Endometrial microvascular endothelial cells (primary cell): ENCODE results near the gene ANLN. TPM values are rescaled to one million over a fixed set of nuclear protein-coding genes. Genes with fewer than 3 reads are reported as not detected.

Experiments
- in situ Hi-C: cut with HindIII; loops from 2 replicates; pipeline ENCODE4 v1.10.0; 2017; ENCODE audit warnings: low sequenced_read_pairs, low pct_unique_long_range_greater_than_20kb; ENCODE audit errors: inconsistent ontology term
- total RNA-seq: library from RNA; depleted of rRNA; stranded (reverse); fragments of >200 nt; gene quantifications from one replicate; pipeline ENCODE4 v1.2.3, GENCODE V29; 2015; ENCODE audit errors: inconsistent ontology term

The ANLN gene
- total RNA-seq, 1 donor from 2014 or later = 327 TPM

DNA sequence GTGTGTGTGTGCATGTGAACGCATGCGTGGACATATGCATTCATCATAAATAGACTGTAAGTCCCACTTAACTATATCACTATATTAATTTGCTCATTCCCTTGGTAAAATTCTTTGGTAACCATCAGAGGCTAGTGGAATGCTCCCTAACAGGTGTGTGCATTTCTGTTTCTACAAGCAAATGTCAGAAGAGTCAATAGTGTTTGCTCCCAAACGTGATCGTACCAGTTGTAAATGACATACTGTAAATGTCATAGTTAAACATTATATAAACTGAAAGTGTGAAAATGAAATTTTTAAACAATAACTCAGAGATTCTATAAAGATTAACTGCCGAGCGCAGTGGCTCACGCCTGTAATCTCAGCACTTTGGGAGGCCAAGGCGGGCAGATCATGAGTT lies 94.6 kb downstream of the ANLN start:
- in situ Hi-C loops = loop anchor here (25.0 kb wide), 1 partner anchor 728 kb away; no protein-coding TSS in a partner anchor

DNA sequence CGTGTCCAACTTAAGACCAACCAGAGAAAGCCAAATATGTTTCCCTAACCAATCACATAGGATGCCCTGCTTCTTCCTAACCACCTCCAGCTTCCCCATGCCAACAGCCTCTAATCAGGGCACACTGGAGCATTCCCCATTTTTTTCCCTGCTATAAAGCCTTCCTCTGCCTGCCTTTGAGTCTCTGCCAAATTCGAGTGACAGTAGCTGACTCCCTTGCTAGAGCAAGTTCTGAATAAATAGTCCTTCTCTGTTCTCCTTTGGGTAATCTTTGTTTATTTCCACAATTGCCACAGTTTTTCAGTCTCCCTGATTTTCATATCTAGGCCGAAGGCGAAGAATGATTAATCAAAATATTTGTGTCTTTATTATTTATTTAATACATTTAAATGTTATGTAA lies 96.7 kb downstream of the ANLN start:
- in situ Hi-C loops = loop anchor here (25.0 kb wide), 1 partner anchor 726 kb away; no protein-coding TSS in a partner anchor

DNA sequence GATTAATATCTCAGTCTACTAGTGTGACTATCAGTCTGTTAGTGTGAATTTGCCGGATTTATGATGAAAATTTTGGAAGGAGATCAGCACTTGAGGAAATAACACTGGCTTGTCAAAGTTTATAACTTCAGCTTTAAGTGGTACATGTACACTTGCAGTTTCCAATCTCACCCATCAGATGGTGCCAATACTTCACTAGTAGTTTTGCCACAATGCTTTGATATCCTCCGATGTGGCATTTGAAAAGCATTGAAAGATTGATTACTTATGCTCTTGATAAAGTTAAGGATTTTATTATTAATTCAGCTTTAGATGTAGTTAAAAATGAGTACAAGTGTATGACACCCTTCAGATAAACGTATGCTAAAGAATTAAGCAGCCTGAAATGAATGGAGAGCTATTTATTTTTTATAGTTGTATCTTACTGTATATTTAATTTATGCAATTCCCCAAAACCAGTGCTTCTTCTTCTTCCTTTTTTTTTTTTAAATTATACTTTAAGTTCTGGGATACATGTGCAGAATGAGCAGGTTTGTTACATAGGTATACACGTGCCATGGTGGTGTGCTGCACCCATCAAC lies 98.2 kb downstream of the ANLN start:
- in situ Hi-C loops = loop anchor here (25.0 kb wide), 1 partner anchor 724 kb away; no protein-coding TSS in a partner anchor

DNA sequence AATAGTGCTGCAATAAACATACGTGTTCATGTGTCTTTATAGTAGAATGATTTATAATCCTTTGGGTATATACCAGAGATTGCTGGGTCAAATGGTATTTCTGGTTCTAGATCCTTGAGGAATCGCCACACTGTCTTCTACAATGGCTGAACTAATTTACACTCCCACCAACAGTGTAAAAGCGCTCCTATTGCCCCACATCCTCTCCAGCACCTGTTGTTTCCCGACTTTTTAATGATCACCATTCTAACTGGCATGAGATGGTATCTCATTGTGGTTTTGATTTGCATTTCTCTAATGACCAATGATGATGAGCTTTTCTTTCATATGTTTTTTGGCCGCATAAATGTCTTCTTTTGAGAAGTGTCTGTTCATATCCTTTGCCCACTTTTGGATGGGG lies 99.0 kb downstream of the ANLN start:
- in situ Hi-C loops = loop anchor here (25.0 kb wide), 1 partner anchor 724 kb away; no protein-coding TSS in a partner anchor

DNA sequence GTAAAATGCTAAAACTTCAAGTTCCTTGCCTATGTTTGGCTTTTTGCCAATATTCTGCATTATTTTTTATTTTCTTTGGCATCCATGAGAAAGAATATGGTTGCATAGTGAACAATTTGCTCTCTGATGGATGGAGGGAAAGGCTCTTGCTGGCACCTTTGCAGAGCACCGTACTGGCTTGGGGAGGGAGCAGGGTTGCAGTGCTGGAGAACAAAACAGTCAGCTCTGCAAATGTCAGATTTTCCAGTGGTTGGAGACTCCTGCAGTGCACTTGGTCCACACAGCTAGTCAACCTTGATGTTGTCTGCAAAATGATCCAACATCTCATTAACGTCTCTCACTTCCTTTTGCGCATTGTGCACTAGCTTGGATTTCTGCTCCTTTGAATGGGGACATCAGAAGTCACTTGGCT lies 100.8 kb downstream of the ANLN start:
- in situ Hi-C loops = loop anchor here (25.0 kb wide), 1 partner anchor 722 kb away; no protein-coding TSS in a partner anchor

DNA sequence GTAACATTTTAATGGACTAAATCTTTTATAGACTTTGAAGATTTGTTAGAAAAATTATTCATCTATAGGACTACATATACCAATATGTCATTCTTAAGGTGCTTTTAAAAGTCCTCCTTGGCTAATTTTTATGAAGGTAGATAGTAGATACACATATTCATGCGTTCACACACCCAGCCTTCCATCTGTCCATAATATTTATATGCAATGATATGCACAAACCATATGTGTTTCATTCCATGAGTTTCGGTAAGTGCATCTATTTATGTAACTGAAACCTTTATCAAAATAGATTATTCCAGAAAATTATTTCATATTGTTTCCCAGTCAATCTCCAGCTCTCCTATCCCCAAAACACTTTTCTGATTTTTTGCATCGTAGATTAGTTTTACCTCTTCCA lies 101.7 kb downstream of the ANLN start:
- in situ Hi-C loops = loop anchor here (25.0 kb wide), 1 partner anchor 721 kb away; no protein-coding TSS in a partner anchor

DNA sequence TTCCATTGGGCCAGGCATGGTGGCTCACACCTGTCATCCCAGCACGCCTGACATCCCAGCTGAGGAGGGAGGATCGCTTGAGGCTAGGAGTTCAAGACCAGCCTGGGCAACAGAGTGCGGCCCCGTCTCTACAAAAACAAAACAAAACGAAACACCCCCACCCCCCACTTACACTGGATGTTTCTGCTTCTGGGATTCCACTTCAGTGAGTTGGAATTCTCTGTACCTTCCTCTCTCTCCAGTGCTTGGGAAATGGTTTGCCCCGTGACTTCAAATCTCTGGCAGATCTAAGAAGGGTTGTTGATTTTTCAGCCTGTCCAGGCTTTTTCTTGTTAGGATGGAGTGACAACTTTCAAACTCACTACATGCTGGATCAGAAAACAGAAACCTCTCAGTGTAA lies 106.9 kb downstream of the ANLN start:
- in situ Hi-C loops = loop anchor here (25.0 kb wide), 1 partner anchor 716 kb away; no protein-coding TSS in a partner anchor

DNA sequence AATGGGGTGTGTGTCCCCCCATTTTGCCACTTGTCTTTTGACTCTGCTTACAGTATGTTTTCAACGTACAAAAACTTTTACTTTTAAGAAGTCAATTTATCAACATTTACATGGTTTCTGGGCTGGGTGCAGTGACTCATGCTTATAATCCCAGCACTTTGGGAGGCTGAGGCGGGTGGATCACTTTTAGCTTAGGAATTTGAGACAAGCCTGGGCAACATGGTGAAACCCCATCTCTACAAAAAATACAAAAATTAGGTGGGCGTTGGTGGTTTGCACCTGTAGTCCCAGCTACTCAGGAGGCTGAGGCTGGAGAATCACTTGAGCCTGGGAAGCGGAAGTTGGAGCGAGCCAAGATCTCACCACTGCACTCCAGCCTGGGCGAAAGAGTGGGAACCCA lies 107.5 kb downstream of the ANLN start:
- in situ Hi-C loops = loop anchor here (25.0 kb wide), 1 partner anchor 715 kb away; no protein-coding TSS in a partner anchor

DNA sequence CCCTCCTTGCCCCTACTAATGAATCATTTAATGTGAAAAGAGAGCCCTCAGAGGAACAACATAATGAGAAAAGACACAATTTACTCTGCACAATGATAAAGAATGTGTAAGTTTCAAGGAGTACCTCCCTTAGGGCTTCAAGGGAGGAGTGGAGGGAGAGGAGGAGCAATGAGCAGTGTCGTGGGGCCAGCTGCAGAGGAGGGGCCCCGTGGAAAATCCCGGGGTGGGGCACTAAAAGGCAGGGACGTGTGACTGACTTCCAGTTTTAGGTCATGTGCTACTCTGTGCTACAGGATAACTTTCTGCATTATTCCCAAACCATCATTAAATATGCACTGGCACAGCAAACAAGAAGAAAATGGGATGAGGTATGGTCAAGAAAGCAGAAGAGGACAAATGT lies 108.1 kb downstream of the ANLN start:
- in situ Hi-C loops = loop anchor here (25.0 kb wide), 1 partner anchor 715 kb away; no protein-coding TSS in a partner anchor

Other genes with a start within 250 kb of the ANLN start
- 2.1 TPM for gene EEPD1, start 236.6 kb upstream of the ANLN start, total RNA-seq